ENCODE data around the gene KREMEN1. TPM values are rescaled to one million over a fixed set of nuclear protein-coding genes. Genes with fewer than 3 reads are reported as not detected.
A peak's percentile ranks its signal among the peaks of the same experiment; 100 is the strongest.

KREMEN1 gene
- total and polyA plus RNA-seq, 2 of the 4 experiments (the other 2 are of a cell fraction): 2.9 to 4.6 TPM

DNA sequence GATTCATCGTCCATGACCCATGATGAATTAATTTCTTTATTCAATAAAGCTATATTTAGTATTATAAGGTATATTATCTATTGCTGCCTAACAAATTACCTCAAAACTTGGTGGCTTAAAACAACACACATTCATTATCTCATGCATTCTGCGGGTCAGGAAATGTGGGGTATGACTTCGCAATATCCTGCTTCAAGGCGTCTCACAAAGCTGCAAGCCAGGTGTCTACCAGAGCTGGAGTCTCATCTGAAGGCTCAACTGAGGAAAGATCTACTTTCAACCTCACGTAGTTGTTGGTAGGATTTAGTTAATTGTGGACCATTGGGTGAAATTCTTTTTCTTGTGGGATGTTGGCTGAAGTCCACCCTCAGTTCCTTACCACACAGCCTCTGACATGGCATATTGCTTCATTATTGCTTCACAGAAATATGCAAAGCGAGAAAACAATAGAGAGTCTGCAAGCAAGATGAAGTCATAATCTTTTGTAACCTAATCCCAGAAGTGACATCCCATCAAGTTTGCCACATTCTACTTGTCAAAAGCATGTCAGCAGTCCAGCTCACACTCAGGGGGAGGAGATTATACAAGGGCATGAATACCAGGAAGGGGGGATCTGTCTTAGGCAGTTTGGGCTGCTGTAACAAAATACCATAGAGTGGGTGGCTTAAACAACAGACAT lies 45.1 kb downstream of the KREMEN1 start:
- Histone ChIP-seq H3K23ac (ENCODE audit: low read depth, low read length) (no peak overlapping the region), H3K36me3 (ENCODE audit: control insufficient read depth, insufficient read depth, low read length) (no peaks in the 10 kb centered on the region), H3K4me2 (ENCODE audit: low read depth, low read length) (no peak overlapping the region), H3K79me1 (ENCODE audit: low read depth in 1 of 2, low read length in 2 of 2) (0 out of 4 replicates have a peak, but pooled peaks cover 0 to 3% of the 10 kb centered on the region in 2 experiments), H2BK120ac (ENCODE audit: low read depth, low read length) (no peak overlapping the region), H3K4ac (ENCODE audit: low read depth, low read length) (peak overlapping the region; percentile 0; the same call in 1 of the 2 replicates), H2AK9ac (replicated peaks; ENCODE audit: low read depth, low read length, poor library complexity) (no peak overlapping the region), H4K8ac (ENCODE audit: low read depth in 2 of 2, low read length in 2 of 2) (no peak overlapping the region), H3K14ac (replicated peaks; ENCODE audit: low read depth, low read length) (no peak overlapping the region; the same call in 1 of the 2 replicates), H4K91ac (ENCODE audit: insufficient read depth, low read depth, low read length) (no peak overlapping the region), H3K27me3 (ENCODE audit: control insufficient read depth, insufficient read depth, low read length) (no peaks in the 10 kb centered on the region; the same call in 1 of the 2 replicates), H4K20me1 (ENCODE audit: insufficient read depth, low read length) (0 out of 2 replicates have a peak, but pooled peaks cover 4% of the 10 kb centered on the region), H3K4me3 (ENCODE audit: insufficient read depth, low read depth, low read length) (no peak overlapping the region), H4K5ac (ENCODE audit: low read depth, low read length) (no peak overlapping the region), H3K9me3 (ENCODE audit: control insufficient read depth, insufficient read depth, low read length) (peaks cover 5% of the 10 kb centered on the region), H2AK5ac (ENCODE audit: low read depth, low read length) (peak overlapping the region; percentile 35), H2BK15ac (ENCODE audit: low read depth, low read length) (peak overlapping the region; percentile 32; the same call in 1 of the 3 replicates), H3K18ac (ENCODE audit: low read depth, low read length) (peak overlapping the region; percentile 42), H2BK5ac (ENCODE audit: low read depth, low read length, poor library complexity, severe bottlenecking) (no peak overlapping the region), H3K27ac (ENCODE audit: insufficient read depth, low read length) (no peak overlapping the region), H3K9ac (ENCODE audit: low read depth, low read length) (no peak overlapping the region), H3K9me1 (ENCODE audit: insufficient read depth, low read length) (peaks cover 11% of the 10 kb centered on the region; the same call in 1 of the 2 replicates), H2AFZ (replicated peaks; ENCODE audit: low read length, poor library complexity) (no peak overlapping the region), H2BK20ac (ENCODE audit: low read depth, low read length) (no peak overlapping the region), H3K56ac (ENCODE audit: extremely low read depth, insufficient read depth, low read length) (no peak overlapping the region), H3K4me1 (ENCODE audit: control insufficient read depth, insufficient read depth, low read length) (peaks cover 17% of the 10 kb centered on the region)
- POLR2A ChIA-PET (ENCODE audit: unreplicated experiment): no interaction called here
- 92% methylated on average over 2 of the region's 6 CpGs; no CpG with 5 or more reads in 1 of the 2 experiments for WGBS, 2 experiments (ENCODE audit: extremely low coverage in 2 of 2, insufficient read length in 1 of 2)
- BruUV-seq (replicated peaks): no TSS peak
- intact Hi-C loops (cut with micrococcal nuclease): no loop called here
- ATAC-seq (ENCODE audit: low read depth): no peak
- dilution Hi-C loops (cut with HindIII; ENCODE audit: low sequenced_read_pairs, unreplicated experiment): no loop called here
- in situ Hi-C loops (cut with MboI; ENCODE audit: low sequenced_read_pairs): no loop called here
- DNase-seq: peak; percentile 24
- TF ChIP-seq MXI1 (IDR thresholded peaks at IDR 0.05; ENCODE audit: borderline replicate concordance, low read depth, low read length) (no peak), FOS (IDR thresholded peaks at IDR 0.05; ENCODE audit: low read depth, low read length) (no peak), CEBPB (IDR thresholded peaks at IDR 0.05; ENCODE audit: low read depth, low read length) (peak; percentile 60; the same call in 1 of the 2 replicates), SMC3 (IDR thresholded peaks at IDR 0.05; ENCODE audit: low read depth, low read length) (no peak), RAD21 (IDR thresholded peaks at IDR 0.05; ENCODE audit: low read length) (no peak)
- TF ChIP-seq, protein P1, sequence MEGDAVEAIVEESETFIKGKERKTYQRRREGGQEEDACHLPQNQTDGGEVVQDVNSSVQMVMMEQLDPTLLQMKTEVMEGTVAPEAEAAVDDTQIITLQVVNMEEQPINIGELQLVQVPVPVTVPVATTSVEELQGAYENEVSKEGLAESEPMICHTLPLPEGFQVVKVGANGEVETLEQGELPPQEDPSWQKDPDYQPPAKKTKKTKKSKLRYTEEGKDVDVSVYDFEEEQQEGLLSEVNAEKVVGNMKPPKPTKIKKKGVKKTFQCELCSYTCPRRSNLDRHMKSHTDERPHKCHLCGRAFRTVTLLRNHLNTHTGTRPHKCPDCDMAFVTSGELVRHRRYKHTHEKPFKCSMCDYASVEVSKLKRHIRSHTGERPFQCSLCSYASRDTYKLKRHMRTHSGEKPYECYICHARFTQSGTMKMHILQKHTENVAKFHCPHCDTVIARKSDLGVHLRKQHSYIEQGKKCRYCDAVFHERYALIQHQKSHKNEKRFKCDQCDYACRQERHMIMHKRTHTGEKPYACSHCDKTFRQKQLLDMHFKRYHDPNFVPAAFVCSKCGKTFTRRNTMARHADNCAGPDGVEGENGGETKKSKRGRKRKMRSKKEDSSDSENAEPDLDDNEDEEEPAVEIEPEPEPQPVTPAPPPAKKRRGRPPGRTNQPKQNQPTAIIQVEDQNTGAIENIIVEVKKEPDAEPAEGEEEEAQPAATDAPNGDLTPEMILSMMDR (conservative IDR thresholded peaks at IDR 0.05; ENCODE audit: low read depth, low read length): no peak
- CTCF ChIA-PET: interaction anchor here (1.5 kb wide), 1 partner anchor 36 kb away, joined by 3 read pairs; no protein-coding TSS in a partner anchor
